H9 (cell line): ENCODE results near the gene FAM156A. TPM values are rescaled to one million over a fixed set of nuclear protein-coding genes. Genes with fewer than 3 reads are reported as not detected.
"Not testable (repeated sequence)": the region's sequence is repeated elsewhere in the genome, so short reads cannot be mapped to it uniquely, and the experiment has no call there.

ENCODE experiments used
- DNase-seq: peaks from one replicate; pipeline ENCODE4 v3.0.0-alpha.2; 2017
- H2AFZ ChIP-seq: one replicate; pipeline ENCODE4 v1.6.1; 2013; ENCODE audit warnings: mild to moderate bottlenecking, low read length, control low read depth, moderate library complexity
- H2AK5ac ChIP-seq: 2 replicates; pipeline ENCODE4 v1.6.1; 2013; ENCODE audit warnings: low read length, control low read depth, mixed read lengths; ENCODE audit not compliant: insufficient read length
- H2BK120ac ChIP-seq: one replicate; pipeline ENCODE4 v1.6.1; 2013; ENCODE audit warnings: low read depth, mild to moderate bottlenecking, low read length, control low read depth, inconsistent platforms; ENCODE audit not compliant: poor library complexity, severe bottlenecking
- H2BK12ac ChIP-seq: 2 replicates; pipeline ENCODE4 v1.6.1; 2013; ENCODE audit warnings: low read length, control low read depth, mixed read lengths, low read depth; ENCODE audit not compliant: insufficient read length
- H2BK15ac ChIP-seq: 2 replicates; pipeline ENCODE4 v1.6.1; 2013; ENCODE audit warnings: low read depth, low read length, control low read depth
- H2BK20ac ChIP-seq: one replicate; pipeline ENCODE4 v1.6.1; 2013; ENCODE audit warnings: low read depth, mild to moderate bottlenecking, low read length, control low read depth, inconsistent platforms; ENCODE audit not compliant: poor library complexity, severe bottlenecking
- H2BK5ac ChIP-seq: 2 replicates; pipeline ENCODE4 v1.6.1; 2013; ENCODE audit warnings: low read length, control low read depth, mixed read lengths; ENCODE audit not compliant: insufficient read length
- H3K14ac ChIP-seq: 2 replicates; pipeline ENCODE4 v1.6.1; 2013; ENCODE audit warnings: low read length, control low read depth; ENCODE audit not compliant: insufficient read depth
- H3K18ac ChIP-seq: 2 replicates; pipeline ENCODE4 v1.6.1; 2013; ENCODE audit warnings: low read depth, mild to moderate bottlenecking, mixed read lengths, low read length, control low read depth; ENCODE audit not compliant: insufficient read length
- H3K23ac ChIP-seq: 2 replicates; pipeline ENCODE4 v1.6.1; 2013; ENCODE audit warnings: low read length, control low read depth, mixed read lengths, low read depth; ENCODE audit not compliant: insufficient read length
- H3K23me2 ChIP-seq: 2 replicates; pipeline ENCODE4 v1.6.1; 2013; ENCODE audit warnings: low read depth, mild to moderate bottlenecking, mixed read lengths, low read length, control low read depth; ENCODE audit not compliant: insufficient read length, poor library complexity, severe bottlenecking
- H3K27ac ChIP-seq: 2 replicates; pipeline ENCODE4 v1.5.1; 2013; ENCODE audit warnings: low read length, control low read depth, mixed read lengths, low read depth; ENCODE audit not compliant: insufficient read length
- H3K27me3 ChIP-seq: 2 replicates; pipeline ENCODE4 v1.6.1; 2013; ENCODE audit warnings: low read length, control low read depth, inconsistent platforms; ENCODE audit not compliant: insufficient read depth
- H3K4ac ChIP-seq: 2 replicates; pipeline ENCODE4 v1.6.1; 2013; ENCODE audit warnings: low read depth, mild to moderate bottlenecking, control low read depth, inconsistent platforms, low read length, moderate library complexity
- H3K4me1 ChIP-seq: 2 replicates; pipeline ENCODE4 v1.6.1; 2013; ENCODE audit warnings: low read length, control low read depth, inconsistent platforms; ENCODE audit not compliant: insufficient read depth
- H3K4me2 ChIP-seq: 2 replicates; pipeline ENCODE4 v1.6.1; 2013; ENCODE audit warnings: low read length, control low read depth, mixed read lengths; ENCODE audit not compliant: insufficient read length, insufficient read depth
- H3K56ac ChIP-seq: 2 replicates; pipeline ENCODE4 v1.6.1; 2013; ENCODE audit warnings: low read depth, mild to moderate bottlenecking, mixed read lengths, low read length, control low read depth; ENCODE audit not compliant: insufficient read length
- H3K79me1 ChIP-seq: 2 replicates; pipeline ENCODE4 v1.6.1; 2013; ENCODE audit warnings: low read depth, mild to moderate bottlenecking, moderate library complexity, low read length, control low read depth, inconsistent platforms; ENCODE audit not compliant: insufficient read depth, poor library complexity, severe bottlenecking
- H3K79me2 ChIP-seq: 2 replicates; pipeline ENCODE4 v1.6.1; 2013; ENCODE audit warnings: low read length, control low read depth, inconsistent platforms; ENCODE audit not compliant: insufficient read depth
- H3K9ac ChIP-seq: 2 replicates; pipeline ENCODE4 v1.6.1; 2013; ENCODE audit warnings: low read length, control low read depth, mixed read lengths; ENCODE audit not compliant: insufficient read length; ENCODE audit errors: extremely low read depth
- H3K9me3 ChIP-seq: one replicate; pipeline ENCODE4 v1.6.1; 2013; ENCODE audit warnings: low read depth, low read length, inconsistent platforms; ENCODE audit not compliant: control insufficient read depth
- H3T11ph ChIP-seq: one replicate; pipeline ENCODE4 v1.6.1; 2013; ENCODE audit warnings: mild to moderate bottlenecking, low read length, control low read depth, inconsistent platforms
- H4K20me1 ChIP-seq: one replicate; pipeline ENCODE4 v1.6.1; 2013; ENCODE audit not compliant: control insufficient read depth, insufficient read length, insufficient read depth
- H4K5ac ChIP-seq: 2 replicates; pipeline ENCODE4 v1.6.1; 2013; ENCODE audit warnings: low read depth, mild to moderate bottlenecking, mixed read lengths, low read length, control low read depth; ENCODE audit not compliant: insufficient read length
- H4K8ac ChIP-seq: replicated peaks from 2 replicates; pipeline ENCODE4 v1.6.1; 2013; ENCODE audit warnings: low read length, control low read depth, mixed read lengths, low read depth; ENCODE audit not compliant: insufficient read length
- H4K91ac ChIP-seq: 2 replicates; pipeline ENCODE4 v1.6.1; 2013; ENCODE audit warnings: low read depth, mild to moderate bottlenecking, moderate library complexity, mixed read lengths, low read length, control low read depth; ENCODE audit not compliant: insufficient read length
- H3K27ac Mint-ChIP-seq, 3 experiments: 2 replicates in 2 of 3; 3 replicates in 1 of 3; pipeline ENCODE4 v1.8.0; 2020 to 2021; ENCODE audit warnings: mixed read lengths in 3 of 3, mild to moderate bottlenecking in 1 of 3, moderate library complexity in 1 of 3
- H3K27me3 Mint-ChIP-seq: 2 replicates; pipeline ENCODE4 v1.8.0; 2021; ENCODE audit warnings: low read depth, mild to moderate bottlenecking, moderate library complexity, mixed read lengths
- H3K36me3 Mint-ChIP-seq, 3 experiments: 2 replicates in 2 of 3; 3 replicates in 1 of 3; pipeline ENCODE4 v1.8.0; 2020 to 2021; ENCODE audit warnings: low read depth in 3 of 3, mixed read lengths in 3 of 3; ENCODE audit not compliant: insufficient read depth in 1 of 3
- H3K4me1 Mint-ChIP-seq, 2 experiments: 2 replicates each; pipeline ENCODE4 v1.8.0; 2020; ENCODE audit warnings: mixed read lengths in 2 of 2
- H3K4me3 Mint-ChIP-seq, 2 experiments: 2 replicates in 1 of 2; 3 replicates in 1 of 2; pipeline ENCODE4 v1.8.0; 2020 to 2021; ENCODE audit warnings: mild to moderate bottlenecking in 2 of 2, mixed read lengths in 2 of 2, moderate library complexity in 1 of 2
- H3K9me3 Mint-ChIP-seq, 2 experiments: 2 replicates in 1 of 2; 3 replicates in 1 of 2; pipeline ENCODE4 v1.8.0; 2020; ENCODE audit warnings: mild to moderate bottlenecking in 2 of 2, mixed read lengths in 2 of 2, moderate library complexity in 1 of 2
- WGBS: extraction: QIAGEN DNeasy Blood & Tissue Kit; methylation state at CpG from one replicate; pipeline ENCODE4 v1.1.7; 2013; ENCODE audit warnings: missing lambda C conversion rate, low lambda C conversion rate, mixed read lengths; ENCODE audit not compliant: insufficient read length; ENCODE audit errors: extremely low coverage; 5-methylcytosine and 5-hydroxymethylcytosine counted together
- total RNA-seq: library from RNA; stranded (reverse); gene quantifications from 2 replicates; pipeline ENCODE4 v1.2.1, GENCODE V29; 2021
- TF ChIP-seq, protein P1 (sequence below): fragments of 200-600 bp; sonication (generic); conservative IDR thresholded peaks from 3 replicates; pipeline ENCODE4 v1.8.0; 2021; ENCODE audit warnings: antibody characterized with exemption, mild to moderate bottlenecking

The FAM156A gene
- total RNA-seq, 1 experiment from 2014 or later: 15.7 TPM

GRCh38 chrX:52933213-52933612 is 25.1 kb downstream of the FAM156A start:
- no peaks in the 10 kb centered on the region for H4K20me1 ChIP-seq
- no peak overlapping the region for H2BK20ac ChIP-seq
- H3K79me2 ChIP-seq: no peaks in the 10 kb centered on the region
- H3K4me1 ChIP-seq: no peaks in the 10 kb centered on the region
- no peak overlapping the region for H2BK12ac ChIP-seq
- H3K23ac ChIP-seq: no peak overlapping the region
- no CpG with 5 or more reads among the region's 2 CpGs for WGBS
- no peak overlapping the region for H4K91ac ChIP-seq
- no peaks in the 10 kb centered on the region for H3K27me3 ChIP-seq
- no peak overlapping the region for H3K9ac ChIP-seq
- no peak overlapping the region for H2BK5ac ChIP-seq
- H2BK120ac ChIP-seq: no peak overlapping the region
- peaks cover 6% of the 10 kb centered on the region for H3K23me2 ChIP-seq
- H3K18ac ChIP-seq: no peak overlapping the region
- no peak overlapping the region for H3K4ac ChIP-seq
- no peak overlapping the region for H3K4me2 ChIP-seq
- Mint-ChIP-seq H3K27me3 (no peaks in the 10 kb centered on the region; the same call in 1 of the 2 replicates), H3K27ac (no peak overlapping the region), H3K4me3 (no peak overlapping the region; a peak in 1 of 5 replicates), H3K36me3 (peaks cover 0 to 2% (median 0%) of the 10 kb centered on the region in 3 experiments; a peak in 2 of 7 replicates), H3K9me3 (peaks cover 49% of the 10 kb centered on the region in 2 experiments), H3K4me1 (peaks cover 0 to 4% of the 10 kb centered on the region in 2 experiments; a peak in 1 of 4 replicates)
- H4K5ac ChIP-seq: no peak overlapping the region
- H3T11ph ChIP-seq: no peak overlapping the region
- DNase-seq: no peak
- no peak overlapping the region for H2AFZ ChIP-seq
- no peaks in the 10 kb centered on the region for H3K79me1 ChIP-seq
- TF ChIP-seq, protein P1, sequence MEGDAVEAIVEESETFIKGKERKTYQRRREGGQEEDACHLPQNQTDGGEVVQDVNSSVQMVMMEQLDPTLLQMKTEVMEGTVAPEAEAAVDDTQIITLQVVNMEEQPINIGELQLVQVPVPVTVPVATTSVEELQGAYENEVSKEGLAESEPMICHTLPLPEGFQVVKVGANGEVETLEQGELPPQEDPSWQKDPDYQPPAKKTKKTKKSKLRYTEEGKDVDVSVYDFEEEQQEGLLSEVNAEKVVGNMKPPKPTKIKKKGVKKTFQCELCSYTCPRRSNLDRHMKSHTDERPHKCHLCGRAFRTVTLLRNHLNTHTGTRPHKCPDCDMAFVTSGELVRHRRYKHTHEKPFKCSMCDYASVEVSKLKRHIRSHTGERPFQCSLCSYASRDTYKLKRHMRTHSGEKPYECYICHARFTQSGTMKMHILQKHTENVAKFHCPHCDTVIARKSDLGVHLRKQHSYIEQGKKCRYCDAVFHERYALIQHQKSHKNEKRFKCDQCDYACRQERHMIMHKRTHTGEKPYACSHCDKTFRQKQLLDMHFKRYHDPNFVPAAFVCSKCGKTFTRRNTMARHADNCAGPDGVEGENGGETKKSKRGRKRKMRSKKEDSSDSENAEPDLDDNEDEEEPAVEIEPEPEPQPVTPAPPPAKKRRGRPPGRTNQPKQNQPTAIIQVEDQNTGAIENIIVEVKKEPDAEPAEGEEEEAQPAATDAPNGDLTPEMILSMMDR: no peak
- no peak overlapping the region for H3K56ac ChIP-seq
- peaks cover 6% of the 10 kb centered on the region for H3K9me3 ChIP-seq
- H3K14ac ChIP-seq: no peak overlapping the region
- no peak overlapping the region for H3K27ac ChIP-seq
- no peak overlapping the region for H4K8ac ChIP-seq
- H2BK15ac ChIP-seq: no peak overlapping the region
- no peak overlapping the region for H2AK5ac ChIP-seq

DNA sequence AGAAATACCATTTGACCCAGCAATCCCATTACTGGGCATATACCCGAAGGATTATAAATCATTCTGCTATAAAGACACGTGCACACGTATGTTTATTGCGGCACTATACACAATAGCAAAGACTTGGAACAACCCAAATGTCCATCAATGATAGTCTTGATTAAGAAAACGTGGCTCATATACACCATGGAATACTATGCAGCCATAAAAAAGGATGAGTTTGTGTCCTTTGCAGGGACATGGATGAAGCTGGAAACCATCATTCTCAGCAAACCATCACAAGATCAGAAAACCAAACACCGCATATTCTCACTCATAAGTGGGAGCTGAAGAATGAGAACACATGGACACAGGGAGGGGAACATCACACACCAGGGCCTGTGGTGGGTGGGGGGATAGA is 28.1 kb downstream of the FAM156A start:
- not testable (repeated sequence) for H4K8ac ChIP-seq, H2BK12ac ChIP-seq, H3K36me3 Mint-ChIP-seq, H4K20me1 ChIP-seq, H3K79me1 ChIP-seq, H4K91ac ChIP-seq, H2AK5ac ChIP-seq, H3K23ac ChIP-seq, H3K4me1 ChIP-seq, H2AFZ ChIP-seq, H3K14ac ChIP-seq, H2BK15ac ChIP-seq, H3T11ph ChIP-seq, H3K4me2 ChIP-seq, H3K56ac ChIP-seq, H2BK5ac ChIP-seq, H2BK120ac ChIP-seq, H4K5ac ChIP-seq, H2BK20ac ChIP-seq, H3K23me2 ChIP-seq, H3K27ac Mint-ChIP-seq, H3K27ac ChIP-seq, H3K4ac ChIP-seq, H3K4me3 Mint-ChIP-seq, H3K9ac ChIP-seq, H3K27me3 ChIP-seq, H3K79me2 ChIP-seq, H3K27me3 Mint-ChIP-seq, DNase-seq, H3K18ac ChIP-seq
- H3K9me3 ChIP-seq: peaks cover 11% of the 10 kb centered on the region
- H3K9me3 Mint-ChIP-seq: peaks cover 59 to 63% of the 10 kb centered on the region in 2 experiments
- peaks cover 10 to 13% of the 10 kb centered on the region in 2 experiments for H3K4me1 Mint-ChIP-seq
- no CpG with 5 or more reads among the region's 6 CpGs for WGBS
